ENCODE measurements around the gene PIMREG. TPM values are rescaled to one million over a fixed set of nuclear protein-coding genes. Genes with fewer than 3 reads are reported as not detected.

Gene PIMREG
- total RNA-seq, 1 experiment from 2014 or later, result 141 TPM

DNA sequence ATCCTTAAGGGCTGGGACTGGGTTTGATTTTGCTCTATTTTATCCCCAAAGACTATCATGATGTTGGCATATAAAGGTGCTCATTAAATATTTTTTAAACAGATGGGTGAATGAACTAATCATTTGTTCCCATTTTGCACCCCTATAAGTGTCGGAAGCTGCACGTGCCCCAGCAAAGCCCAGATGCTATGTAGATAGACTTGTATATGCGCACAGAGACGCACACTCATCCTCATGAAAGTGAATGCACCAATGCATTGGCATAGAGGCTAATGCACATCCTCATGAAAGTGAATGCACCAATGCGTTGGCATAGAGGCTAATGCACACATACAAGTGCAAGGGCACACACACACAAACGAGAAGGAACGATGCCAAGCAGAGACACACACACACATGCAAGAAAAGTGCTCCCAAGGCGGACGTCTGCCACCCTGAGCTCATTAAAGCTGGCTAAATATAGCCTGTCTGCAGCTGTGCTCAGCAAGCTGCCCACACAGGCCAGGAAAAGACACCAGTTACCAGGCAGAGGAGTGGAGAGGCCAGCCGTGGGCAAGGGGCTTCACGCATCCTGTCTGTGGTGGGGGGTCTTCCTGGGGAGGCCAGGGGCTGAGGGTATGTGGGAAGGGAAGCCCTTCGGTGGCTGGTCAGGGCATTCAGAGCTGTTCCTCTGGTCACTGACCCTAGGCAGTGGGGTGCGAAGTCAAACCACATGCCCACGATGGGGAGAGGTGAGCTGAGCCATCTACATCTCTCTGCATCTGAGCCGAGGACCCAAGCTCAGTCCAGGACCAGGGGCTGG, 52.6 kb downstream of the PIMREG start:
- H3K4me1 ChIP-seq (replicated peaks), result peaks cover 4% of the 10 kb centered on the region; the same call in 1 of the 2 replicates
- no peaks in the 10 kb centered on the region for H3K9me3 ChIP-seq (replicated peaks)
- H3K27ac ChIP-seq, result no peak overlapping the region
- no peak overlapping the region for H3K4me3 ChIP-seq
- DNase-seq (ENCODE audit: low read depth in 1 of 2, low spot score in 2 of 2), result no peak
- H3K36me3 ChIP-seq, result no peaks in the 10 kb centered on the region; the same call in 1 of the 2 replicates
- H3K27me3 ChIP-seq (replicated peaks), result no peaks in the 10 kb centered on the region

GRCh38 chr17:6497496-6498221, 53.4 kb downstream of the PIMREG start:
- no peak for DNase-seq (ENCODE audit: low read depth in 1 of 2, low spot score in 2 of 2)
- H3K36me3 ChIP-seq, result no peaks in the 10 kb centered on the region; the same call in 1 of the 2 replicates
- H3K27me3 ChIP-seq (replicated peaks), result no peaks in the 10 kb centered on the region
- no peaks in the 10 kb centered on the region for H3K4me1 ChIP-seq (replicated peaks)
- H3K4me3 ChIP-seq, result no peak overlapping the region
- no peaks in the 10 kb centered on the region for H3K9me3 ChIP-seq (replicated peaks)
- H3K27ac ChIP-seq, result no peak overlapping the region

DNA sequence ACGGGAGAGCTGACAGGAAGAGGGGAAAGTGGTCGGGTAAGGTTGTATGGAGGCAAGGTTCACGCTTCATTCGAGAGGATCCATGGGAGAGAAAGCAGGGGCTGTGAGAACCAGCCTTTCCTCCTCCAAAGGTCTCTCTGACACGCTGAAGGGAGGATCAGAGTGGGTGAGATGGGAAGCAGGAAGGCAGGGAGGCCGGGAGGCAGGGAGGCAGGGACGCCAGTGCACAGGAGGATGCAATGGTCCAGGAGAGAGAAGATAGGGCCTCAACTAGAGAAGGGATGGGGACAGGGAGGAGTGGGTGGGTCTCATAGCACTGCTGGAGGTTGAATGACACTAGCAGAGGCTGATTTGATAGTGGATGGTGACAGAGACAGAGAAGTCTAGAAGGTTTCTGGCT, 54.1 kb downstream of the PIMREG start:
- H3K4me3 ChIP-seq, result no peak overlapping the region
- H3K36me3 ChIP-seq, result peaks cover 5% of the 10 kb centered on the region; the same call in 1 of the 2 replicates
- H3K9me3 ChIP-seq (replicated peaks), result no peaks in the 10 kb centered on the region
- DNase-seq (ENCODE audit: low read depth in 1 of 2, low spot score in 2 of 2), result no peak
- H3K4me1 ChIP-seq (replicated peaks), result no peaks in the 10 kb centered on the region
- H3K27ac ChIP-seq, result no peak overlapping the region
- no peaks in the 10 kb centered on the region for H3K27me3 ChIP-seq (replicated peaks)

GRCh38 chr17:6498901-6499540, 54.8 kb downstream of the PIMREG start:
- DNase-seq (ENCODE audit: low read depth in 1 of 2, low spot score in 2 of 2), result no peak
- Histone ChIP-seq H3K27me3 (replicated peaks) (no peaks in the 10 kb centered on the region), H3K27ac (no peak overlapping the region), H3K36me3 (peaks cover 5% of the 10 kb centered on the region; the same call in 1 of the 2 replicates), H3K4me3 (no peak overlapping the region), H3K9me3 (replicated peaks) (no peaks in the 10 kb centered on the region), H3K4me1 (replicated peaks) (no peaks in the 10 kb centered on the region)

Other genes with a start within 250 kb of the PIMREG start
- gene AIPL1, start 9.3 kb upstream of the PIMREG start, total RNA-seq (2014; rRNA removed; shearing (Covaris generic)), result not detected in 2 replicates
- gene PITPNM3, start 112.1 kb downstream of the PIMREG start, total RNA-seq (2014; rRNA removed; shearing (Covaris generic)), result 6.0 and 8.6 TPM in 2 replicates
- 10.0 and 14.7 TPM in 2 replicates for gene KIAA0753, start 196.3 kb downstream of the PIMREG start, total RNA-seq (2014; rRNA removed; shearing (Covaris generic))
- gene TXNDC17, start 196.6 kb downstream of the PIMREG start, total RNA-seq (2014; rRNA removed; shearing (Covaris generic)), result 226 and 331 TPM in 2 replicates
- gene MED31, start 207.2 kb downstream of the PIMREG start, total RNA-seq (2014; rRNA removed; shearing (Covaris generic)), result 12.8 and 47.9 TPM in 2 replicates
- 0.84 and 0.88 TPM in 2 replicates for gene C17orf100, start 207.3 kb downstream of the PIMREG start, total RNA-seq (2014; rRNA removed; shearing (Covaris generic))